NK-92 treated with Interleukin-12 subunit alpha and Interleukin-12 subunit beta, amount 100 ng/mL, for 24 hours (cell line): ENCODE measurements around the gene FBN1.

ENCODE experiments used
- DNase-seq: peaks from one replicate; lab custom pipeline; 2025; lab: John Stamatoyannopoulos, UW

Gene FBN1

DNA sequence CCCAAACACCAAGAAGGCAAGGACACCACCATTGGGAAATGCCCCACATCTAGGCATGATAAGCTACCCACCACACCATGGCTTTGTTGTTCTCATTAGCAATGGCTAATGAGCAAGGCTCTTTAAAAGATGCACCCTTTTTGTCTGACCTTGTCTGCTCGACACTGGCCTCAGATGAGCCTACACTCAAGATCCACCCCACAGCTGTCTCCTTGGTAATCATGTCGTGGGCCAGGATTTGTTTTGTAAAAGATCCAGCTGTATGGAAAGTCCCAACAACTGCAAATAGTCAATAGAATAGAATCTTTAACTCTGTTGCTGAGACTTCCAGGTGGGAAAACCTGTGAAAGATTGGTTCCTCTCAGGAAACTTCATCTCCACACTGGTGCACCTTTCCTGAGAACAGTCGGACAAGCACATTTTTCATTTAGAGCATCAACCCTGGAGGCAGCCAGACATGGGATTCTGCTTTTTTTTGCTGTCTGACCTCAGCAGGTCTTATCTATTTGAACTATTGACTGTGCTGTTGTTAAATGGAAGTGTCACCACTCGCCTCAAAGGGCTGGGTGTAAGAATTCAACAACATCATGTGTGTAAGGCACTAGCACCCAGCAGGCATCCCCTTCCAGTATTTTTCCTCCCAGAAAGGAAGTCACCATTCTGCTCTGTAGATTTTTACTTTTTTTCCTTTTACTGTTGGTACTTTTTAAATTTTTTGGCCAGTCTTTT lies 278.8 kb downstream of the FBN1 start:
- DNase-seq = no peak

DNA sequence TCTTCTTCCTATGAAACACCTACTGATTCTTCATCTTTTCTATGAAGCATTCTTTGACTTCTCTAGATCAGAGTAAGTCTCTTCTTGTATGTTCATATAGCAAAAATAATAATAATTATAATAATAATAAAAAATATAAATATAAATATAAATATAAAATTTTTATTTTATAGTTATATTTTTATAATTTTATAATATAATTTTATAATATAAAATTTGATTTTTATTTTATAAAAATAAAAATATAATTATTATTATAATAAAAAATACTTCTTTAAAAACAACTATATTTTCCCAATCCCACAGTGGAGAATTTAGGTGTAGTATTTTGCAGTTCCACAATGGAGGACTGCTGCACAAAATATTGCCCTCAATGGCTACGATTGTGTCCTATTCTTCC lies 279.9 kb downstream of the FBN1 start:
- DNase-seq = no peak

DNA sequence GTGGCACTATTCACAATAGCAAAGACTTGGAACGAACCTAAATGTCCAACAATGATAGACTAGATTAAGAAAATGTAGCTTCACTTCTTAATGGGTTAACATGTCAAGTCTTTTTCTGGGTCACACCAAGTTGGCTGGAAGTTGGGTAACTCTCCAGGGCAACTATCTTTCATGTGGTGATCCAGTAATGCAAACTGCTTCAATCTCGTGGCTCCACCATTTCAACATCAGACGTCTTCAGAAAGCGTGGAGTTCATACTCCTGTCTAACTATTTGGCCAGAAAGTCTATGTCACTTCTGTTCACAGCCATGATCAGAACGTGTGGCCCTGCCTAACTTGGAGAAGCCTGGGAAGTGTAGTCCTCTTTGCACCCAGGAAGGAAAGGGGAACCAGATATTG lies 282.0 kb downstream of the FBN1 start:
- DNase-seq = no peak

DNA sequence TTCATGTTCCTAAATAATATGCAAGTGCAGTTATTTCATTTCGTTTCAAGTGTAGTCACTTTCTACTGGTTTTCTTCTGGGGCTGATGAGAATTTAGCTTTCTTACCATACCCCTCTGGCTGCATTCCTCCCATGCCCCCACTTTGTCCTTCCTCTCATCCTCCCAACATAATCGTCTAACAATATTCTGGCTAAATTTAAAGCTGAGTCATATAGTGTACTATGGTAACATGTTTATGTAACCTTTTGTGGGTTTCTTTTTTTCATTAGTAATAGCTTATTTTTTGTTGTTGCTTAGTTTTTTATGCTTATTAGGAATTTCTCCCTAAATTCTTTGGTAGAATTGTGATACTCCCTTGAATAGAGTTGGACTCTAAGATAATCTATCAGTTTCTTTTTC lies 283.8 kb downstream of the FBN1 start:
- no peak for DNase-seq

DNA sequence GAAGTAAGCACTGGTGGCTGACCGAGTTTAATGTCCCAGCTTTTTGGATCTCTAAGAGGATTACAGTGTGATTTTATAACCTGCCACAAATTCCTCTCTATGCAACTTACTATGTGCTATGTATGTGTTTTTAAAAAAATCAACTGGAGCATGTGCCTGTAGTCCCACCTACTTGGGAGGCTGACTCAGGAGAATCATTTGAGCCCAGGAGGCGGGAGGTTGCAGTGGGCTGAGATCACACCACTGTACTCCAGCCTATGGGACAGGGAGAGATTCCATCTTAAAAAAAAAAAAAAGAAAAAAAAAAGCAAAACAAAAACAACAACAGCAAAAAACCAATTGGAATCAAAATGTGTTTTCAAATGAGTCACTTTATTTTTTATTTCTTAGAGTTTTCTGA lies 284.7 kb downstream of the FBN1 start:
- DNase-seq = no peak
